Ishikawa (cell line): Measurements from ENCODE around the gene RAB5B.

ENCODE experiments used
- EGR1 ChIP-seq: IDR thresholded peaks from 2 replicates; pipeline ENCODE4 v1.6.1; 2012
- FOXM1 ChIP-seq: IDR thresholded peaks from 2 replicates; pipeline ENCODE4 v1.6.1; 2012; ENCODE audit warnings: low read depth, borderline replicate concordance
- NFIC ChIP-seq: IDR thresholded peaks from 2 replicates; pipeline ENCODE4 v1.6.1; 2012
- RAD21 ChIP-seq: IDR thresholded peaks from 2 replicates; pipeline ENCODE4 v1.6.1; 2012; ENCODE audit warnings: low read depth
- TAF1 ChIP-seq: IDR thresholded peaks from 2 replicates; pipeline ENCODE4 v1.6.1; 2012; ENCODE audit warnings: low read depth, mild to moderate bottlenecking
- YY1 ChIP-seq: IDR thresholded peaks from 2 replicates; pipeline ENCODE4 v1.6.1; 2012; ENCODE audit warnings: low read depth
- TF ChIP-seq, protein P1 (sequence below): IDR thresholded peaks from 2 replicates; pipeline ENCODE4 v1.6.1; 2012
- TF ChIP-seq, protein P2 (sequence below): IDR thresholded peaks from 2 replicates; pipeline ENCODE4 v1.6.1; 2012
- TF ChIP-seq, protein P3 (sequence below): IDR thresholded peaks from 2 replicates; pipeline ENCODE4 v1.6.1; 2012; ENCODE audit warnings: low read depth, mild to moderate bottlenecking

DNA sequence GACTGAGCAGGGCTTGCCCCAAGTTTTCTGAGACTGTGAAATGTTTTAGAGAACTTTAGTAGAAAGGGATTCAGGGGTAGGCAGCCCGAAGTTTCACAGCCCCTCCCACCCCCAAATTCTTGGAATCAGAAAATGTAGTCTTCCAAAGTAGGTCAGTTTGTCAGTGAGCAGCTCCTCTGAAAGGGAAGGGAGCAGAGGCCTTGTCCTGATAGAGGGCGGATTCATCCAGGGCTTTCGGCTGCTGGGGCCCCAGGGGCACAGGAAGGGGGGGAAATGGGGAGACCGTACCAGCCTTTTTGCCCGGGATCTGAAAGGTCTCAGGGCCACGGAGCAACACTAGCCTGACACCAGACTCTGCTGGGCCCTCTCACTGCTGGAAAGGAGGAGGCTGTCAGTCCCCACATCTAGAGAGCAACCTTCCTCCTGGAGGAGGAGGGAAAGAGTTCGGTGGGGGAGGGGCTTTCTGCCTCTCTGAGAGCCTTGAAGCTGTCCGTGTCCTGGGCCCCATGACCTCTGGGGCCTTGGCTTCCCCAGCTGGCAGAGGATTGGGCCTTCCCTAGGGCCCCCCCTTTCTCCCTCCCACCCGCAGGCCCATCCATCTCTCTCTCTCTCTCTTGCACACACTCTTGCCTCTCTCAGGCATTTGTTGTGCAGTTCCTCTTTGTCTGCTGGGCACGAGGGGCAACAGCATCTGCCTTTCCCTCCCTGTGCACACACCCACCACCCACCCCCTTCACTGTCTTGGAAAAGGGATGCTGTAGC is 46.7 kb downstream of the RAB5B start, which contains the start of gene IKZF4:
- TF ChIP-seq TAF1 = no peak
- TF ChIP-seq RAD21 = no peak
- no peak for TF ChIP-seq FOXM1
- TF ChIP-seq, protein P1, sequence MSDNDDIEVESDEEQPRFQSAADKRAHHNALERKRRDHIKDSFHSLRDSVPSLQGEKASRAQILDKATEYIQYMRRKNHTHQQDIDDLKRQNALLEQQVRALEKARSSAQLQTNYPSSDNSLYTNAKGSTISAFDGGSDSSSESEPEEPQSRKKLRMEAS = no peak
- TF ChIP-seq, protein P2, sequence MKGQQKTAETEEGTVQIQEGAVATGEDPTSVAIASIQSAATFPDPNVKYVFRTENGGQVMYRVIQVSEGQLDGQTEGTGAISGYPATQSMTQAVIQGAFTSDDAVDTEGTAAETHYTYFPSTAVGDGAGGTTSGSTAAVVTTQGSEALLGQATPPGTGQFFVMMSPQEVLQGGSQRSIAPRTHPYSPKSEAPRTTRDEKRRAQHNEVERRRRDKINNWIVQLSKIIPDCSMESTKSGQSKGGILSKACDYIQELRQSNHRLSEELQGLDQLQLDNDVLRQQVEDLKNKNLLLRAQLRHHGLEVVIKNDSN = no peak
- TF ChIP-seq EGR1 = no peak
- TF ChIP-seq, protein P3, sequence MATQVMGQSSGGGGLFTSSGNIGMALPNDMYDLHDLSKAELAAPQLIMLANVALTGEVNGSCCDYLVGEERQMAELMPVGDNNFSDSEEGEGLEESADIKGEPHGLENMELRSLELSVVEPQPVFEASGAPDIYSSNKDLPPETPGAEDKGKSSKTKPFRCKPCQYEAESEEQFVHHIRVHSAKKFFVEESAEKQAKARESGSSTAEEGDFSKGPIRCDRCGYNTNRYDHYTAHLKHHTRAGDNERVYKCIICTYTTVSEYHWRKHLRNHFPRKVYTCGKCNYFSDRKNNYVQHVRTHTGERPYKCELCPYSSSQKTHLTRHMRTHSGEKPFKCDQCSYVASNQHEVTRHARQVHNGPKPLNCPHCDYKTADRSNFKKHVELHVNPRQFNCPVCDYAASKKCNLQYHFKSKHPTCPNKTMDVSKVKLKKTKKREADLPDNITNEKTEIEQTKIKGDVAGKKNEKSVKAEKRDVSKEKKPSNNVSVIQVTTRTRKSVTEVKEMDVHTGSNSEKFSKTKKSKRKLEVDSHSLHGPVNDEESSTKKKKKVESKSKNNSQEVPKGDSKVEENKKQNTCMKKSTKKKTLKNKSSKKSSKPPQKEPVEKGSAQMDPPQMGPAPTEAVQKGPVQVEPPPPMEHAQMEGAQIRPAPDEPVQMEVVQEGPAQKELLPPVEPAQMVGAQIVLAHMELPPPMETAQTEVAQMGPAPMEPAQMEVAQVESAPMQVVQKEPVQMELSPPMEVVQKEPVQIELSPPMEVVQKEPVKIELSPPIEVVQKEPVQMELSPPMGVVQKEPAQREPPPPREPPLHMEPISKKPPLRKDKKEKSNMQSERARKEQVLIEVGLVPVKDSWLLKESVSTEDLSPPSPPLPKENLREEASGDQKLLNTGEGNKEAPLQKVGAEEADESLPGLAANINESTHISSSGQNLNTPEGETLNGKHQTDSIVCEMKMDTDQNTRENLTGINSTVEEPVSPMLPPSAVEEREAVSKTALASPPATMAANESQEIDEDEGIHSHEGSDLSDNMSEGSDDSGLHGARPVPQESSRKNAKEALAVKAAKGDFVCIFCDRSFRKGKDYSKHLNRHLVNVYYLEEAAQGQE = no peak
- TF ChIP-seq NFIC = no peak
- no peak for TF ChIP-seq YY1
